H1 (cell line): ENCODE data around the gene ZMYM3. TPM values are rescaled to one million over a fixed set of nuclear protein-coding genes. Genes with fewer than 3 reads are reported as not detected.

Experiments used
- CTCF ChIA-PET: fragments of 300-600 bp; sonication (Branson Sonifier 250); formaldehyde crosslinking; loops from one replicate; lab custom pipeline; 2021; ENCODE audit not compliant: partially characterized antibody; lab: Charles Lee
- POLR2A ChIA-PET: fragments of 300-600 bp; sonication (Branson Sonifier 250); formaldehyde crosslinking; loops from one replicate; lab custom pipeline; 2021; ENCODE audit warnings: inconsistent platforms; ENCODE audit not compliant: partially characterized antibody; lab: Charles Lee
- DNase-seq, 2 experiments: peaks; one replicate each; pipeline versions ENCODE4 v3.0.0 to v3.0.0-alpha.2; 2010 to 2022; ENCODE audit warnings: low spot score in 2 of 2, low read depth in 1 of 2, mixed read lengths in 1 of 2
- FAIRE-seq: peaks from 2 replicates; lab custom pipeline; 2011; peaks lifted over from hg19 to GRCh38; lab: Jason Lieb, UNC
- H2AFZ ChIP-seq: 2 replicates; pipeline ENCODE4 v1.8.1; 2012; ENCODE audit warnings: low read length, inconsistent platforms
- H2AK5ac ChIP-seq: 2 replicates; pipeline ENCODE4 v1.6.1; 2013; ENCODE audit warnings: low read depth, low read length
- H2BK120ac ChIP-seq: replicated peaks from 2 replicates; pipeline ENCODE3; 2013; ENCODE audit warnings: low read depth, low read length, inconsistent platforms
- H2BK12ac ChIP-seq: 2 replicates; pipeline ENCODE4 v1.6.1; 2013; ENCODE audit warnings: low read depth, low read length
- H2BK15ac ChIP-seq: 2 replicates; pipeline ENCODE4 v1.6.1; 2013; ENCODE audit warnings: low read length
- H2BK20ac ChIP-seq: 2 replicates; pipeline ENCODE4 v1.6.1; 2013; ENCODE audit warnings: low read length
- H2BK5ac ChIP-seq: 2 replicates; pipeline ENCODE4 v1.6.1; 2013; ENCODE audit warnings: low read depth, low read length
- H3K14ac ChIP-seq: 2 replicates; pipeline ENCODE4 v1.6.1; 2013; ENCODE audit warnings: inconsistent platforms; ENCODE audit not compliant: insufficient read length
- H3K18ac ChIP-seq: 2 replicates; pipeline ENCODE4 v1.6.1; 2013; ENCODE audit warnings: low read length; ENCODE audit errors: extremely low read depth
- H3K23ac ChIP-seq: 2 replicates; pipeline ENCODE4 v1.6.1; 2013; ENCODE audit warnings: inconsistent platforms; ENCODE audit not compliant: insufficient read length
- H3K23me2 ChIP-seq: 2 replicates; pipeline ENCODE4 v1.6.1; 2013; ENCODE audit warnings: low read depth, low read length
- H3K27ac ChIP-seq: 2 replicates; pipeline ENCODE4 v1.6.1; 2011; ENCODE audit warnings: low read depth, low read length, inconsistent platforms
- H3K27me3 ChIP-seq, 4 experiments: replicated peaks in 1 of 4; 1 replicate in 1 of 4; 2 replicates in 3 of 4; pipeline versions ENCODE4 v1.6.1 to v1.8.1; 2011 to 2013; ENCODE audit warnings: low read length in 3 of 4, mild to moderate bottlenecking in 3 of 4, inconsistent platforms in 2 of 4, mixed read lengths in 2 of 4, moderate library complexity in 1 of 4; ENCODE audit not compliant: control insufficient read depth in 3 of 4, insufficient read depth in 3 of 4; ENCODE audit errors: extremely low read depth in 1 of 4
- H3K36me3 ChIP-seq, 4 experiments: 2 replicates each; pipeline versions ENCODE4 v1.6.1 to v1.8.1; 2011 to 2013; ENCODE audit warnings: mild to moderate bottlenecking in 4 of 4, low read length in 3 of 4, moderate library complexity in 2 of 4, control low read depth in 1 of 4, inconsistent platforms in 1 of 4; ENCODE audit not compliant: insufficient read depth in 4 of 4, control insufficient read depth in 2 of 4
- H3K4ac ChIP-seq: replicated peaks from 2 replicates; pipeline ENCODE3; 2013; ENCODE audit warnings: low read length, low read depth, mixed read lengths, inconsistent platforms; ENCODE audit not compliant: insufficient read length
- H3K4me1 ChIP-seq, 4 experiments: replicated peaks in 1 of 4; 1 replicate in 1 of 4; 2 replicates in 3 of 4; pipeline versions ENCODE4 v1.6.1 to v1.8.1; 2011 to 2013; ENCODE audit warnings: low read length in 3 of 4, inconsistent platforms in 2 of 4, mixed read lengths in 1 of 4; ENCODE audit not compliant: insufficient read depth in 4 of 4, control insufficient read depth in 3 of 4
- H3K4me2 ChIP-seq, 2 experiments: 2 replicates each; pipeline versions ENCODE4 v1.6.1 to v1.8.1; 2011 to 2013; ENCODE audit warnings: low read depth in 2 of 2, low read length in 2 of 2, control low read depth in 1 of 2, inconsistent platforms in 1 of 2, mild to moderate bottlenecking in 1 of 2; ENCODE audit not compliant: insufficient read depth in 1 of 2
- H3K4me3 ChIP-seq, 4 experiments: fragments of 200-600, 300-600 bp in 1 of 4; sonication (generic), shearing (Covaris generic), sonication (Bioruptor Twin) in 1 of 4; 2 replicates each; pipeline versions ENCODE4 v1.5.1 to v1.8.1; 2011 to 2016; ENCODE audit warnings: low read length in 4 of 4, low read depth in 3 of 4, control low read depth in 2 of 4, inconsistent platforms in 2 of 4, mild to moderate bottlenecking in 2 of 4, mixed read lengths in 1 of 4, moderate library complexity in 1 of 4; ENCODE audit not compliant: insufficient read depth in 2 of 4; ENCODE audit errors: extremely low read depth in 1 of 4
- H3K56ac ChIP-seq: replicated peaks from 2 replicates; pipeline ENCODE3; 2013; ENCODE audit warnings: low read depth, mild to moderate bottlenecking, mixed read lengths, low read length, inconsistent platforms; ENCODE audit not compliant: insufficient read length
- H3K79me1 ChIP-seq: 2 replicates; pipeline ENCODE4 v1.6.1; 2013; ENCODE audit warnings: low read depth, low read length, control low read depth
- H3K79me2 ChIP-seq, 2 experiments: 2 replicates each; pipeline versions ENCODE4 v1.6.1 to v1.8.1; 2012 to 2013; ENCODE audit warnings: low read length in 2 of 2, mild to moderate bottlenecking in 2 of 2, inconsistent platforms in 1 of 2; ENCODE audit not compliant: insufficient read depth in 2 of 2, control insufficient read depth in 1 of 2
- H3K9ac ChIP-seq, 4 experiments: replicated peaks in 1 of 4; 1 replicate in 1 of 4; 2 replicates in 3 of 4; pipeline versions ENCODE4 v1.6.1 to v1.8.1; 2011 to 2013; ENCODE audit warnings: low read depth in 3 of 4, low read length in 3 of 4, control low read depth in 2 of 4, mild to moderate bottlenecking in 2 of 4, moderate library complexity in 2 of 4, inconsistent platforms in 1 of 4; ENCODE audit errors: extremely low read depth in 1 of 4
- H3K9me3 ChIP-seq, 2 experiments: 2 replicates each; pipeline versions ENCODE4 v1.6.1 to v1.8.1; 2012 to 2013; ENCODE audit warnings: mild to moderate bottlenecking in 2 of 2, moderate library complexity in 2 of 2, control low read depth in 1 of 2, inconsistent platforms in 1 of 2, low read depth in 1 of 2, low read length in 1 of 2, mixed read lengths in 1 of 2; ENCODE audit not compliant: insufficient read depth in 2 of 2
- H4K20me1 ChIP-seq, 2 experiments: replicated peaks in 1 of 2; 2 replicates each; pipeline versions ENCODE3 to v1.8.1; 2011 to 2013; ENCODE audit warnings: inconsistent platforms in 2 of 2, low read length in 2 of 2, mild to moderate bottlenecking in 1 of 2; ENCODE audit not compliant: insufficient read depth in 2 of 2, control insufficient read depth in 1 of 2
- H4K5ac ChIP-seq: 2 replicates; pipeline ENCODE4 v1.6.1; 2013; ENCODE audit warnings: low read length, low read depth, mixed read lengths, inconsistent platforms; ENCODE audit not compliant: insufficient read length
- H4K8ac ChIP-seq: 2 replicates; pipeline ENCODE4 v1.8.0; 2013; ENCODE audit warnings: mild to moderate bottlenecking, moderate library complexity, low read length, inconsistent platforms; ENCODE audit not compliant: insufficient read depth; ENCODE audit errors: extremely low read depth
- H4K91ac ChIP-seq: replicated peaks from 2 replicates; pipeline ENCODE3; 2013; ENCODE audit warnings: low read length, mixed read lengths, inconsistent platforms; ENCODE audit not compliant: insufficient read length
- RXRA ChIP-seq: IDR thresholded peaks from 2 replicates; pipeline ENCODE4 v1.6.1; 2011; ENCODE audit warnings: low read depth, mild to moderate bottlenecking, low read length, moderate library complexity; ENCODE audit not compliant: insufficient read depth
- WGBS, 2 experiments: shearing (Covaris generic) in 1 of 2; methylation state at CpG; one replicate each; pipeline versions ENCODE4 v1.1.6 to v1.1.7; 2013 to 2015; ENCODE audit warnings: low lambda C conversion rate in 2 of 2, mixed read lengths in 2 of 2, inconsistent platforms in 1 of 2, low coverage in 1 of 2, missing lambda C conversion rate in 1 of 2; ENCODE audit not compliant: insufficient replicate concordance in 2 of 2, insufficient coverage in 1 of 2, insufficient read length in 1 of 2; ENCODE audit errors: extremely low coverage in 1 of 2, missing lambda C conversion rate in 1 of 2; 5-methylcytosine and 5-hydroxymethylcytosine counted together
- polyA plus RNA-seq, 7 experiments: library from polyadenylated mRNA; depleted of rRNA in 3 of 7; stranded (reverse) in 5 of 7; unstranded in 2 of 7; fragments of >200 nt in 5 of 7; fragments of 200-250 nt in 2 of 7; gene quantifications; 1 replicate in 5 of 7; 2 replicates in 1 of 7; 4 replicates in 1 of 7; pipeline versions ENCODE4 v1.2.1 to v1.2.3, GENCODE V29; 2011 to 2013; ENCODE audit warnings: missing spikeins in 2 of 7, mixed read lengths in 2 of 7
- total RNA-seq: library from RNA; stranded (reverse); fragmentation: NEBNext Ultra II Directional; extraction: Animal tissue kit (Norgen Biotek cat#: 25700); gene quantifications from 2 replicates; pipeline ENCODE4 v1.2.1, GENCODE V29; 2021

Gene ZMYM3
- total and polyA plus RNA-seq, 2 of the 8 experiments (the other 6 are each of a cell fraction or from before 2014, with no cell fraction given): 56.7 to 82.0 TPM

- H2AK5ac ChIP-seq: 0 out of 2 replicates have a peak overlapping the region, but pooled peaks have one; percentile 24
- H4K5ac ChIP-seq: no peak overlapping the region
- no peaks in the 10 kb centered on the region for H3K79me2 ChIP-seq
- H3K4me2 ChIP-seq: no peak overlapping the region
- no peak overlapping the region; the same call in 1 of the 2 replicates for H3K18ac ChIP-seq
- no peak overlapping the region for H2BK15ac ChIP-seq
- H3K27ac ChIP-seq: no peak overlapping the region
- no peak overlapping the region for H2BK5ac ChIP-seq
- FAIRE-seq (no peak), DNase-seq (no peak)
- no peak overlapping the region for H2BK120ac ChIP-seq
- WGBS, 2 experiments: 75% methylated on average over 2 of the region's 2 CpGs; no CpG with 5 or more reads in 1 of the 2 experiments
- H4K20me1 ChIP-seq: no peaks in the 10 kb centered on the region
- H3K4me1 ChIP-seq: peaks cover 3 to 8% (median 6%) of the 10 kb centered on the region in 4 experiments
- CTCF ChIA-PET: no interaction called here
- no peak overlapping the region for H3K4ac ChIP-seq
- H3K27me3 ChIP-seq: no peaks in the 10 kb centered on the region
- no peaks in the 10 kb centered on the region for H3K9me3 ChIP-seq
- no peak overlapping the region for H4K8ac ChIP-seq
- no peak overlapping the region for H3K56ac ChIP-seq
- peak overlapping the region; percentile 32; the same call in 1 of the 2 replicates for H2AFZ ChIP-seq
- POLR2A ChIA-PET: interaction anchor here (1.0 to 1.2 kb wide), 2 partner anchors 15 to 157 kb away, joined by 3 read pairs; no protein-coding TSS in a partner anchor
- no peak overlapping the region for H3K9ac ChIP-seq
- no peak overlapping the region for H3K23ac ChIP-seq
- H4K91ac ChIP-seq: no peak overlapping the region
- no peaks in the 10 kb centered on the region for H3K36me3 ChIP-seq
- no peak overlapping the region for H2BK20ac ChIP-seq
- 0 out of 2 replicates have a peak overlapping the region, but pooled peaks have one; percentile 39 for H2BK12ac ChIP-seq
- H3K4me3 ChIP-seq: no peak overlapping the region
- no peaks in the 10 kb centered on the region for H3K79me1 ChIP-seq
- H3K14ac ChIP-seq: no peak overlapping the region
- no peaks in the 10 kb centered on the region for H3K23me2 ChIP-seq
- no peak for TF ChIP-seq RXRA
These were observed 28.9 kb downstream of the ZMYM3 start for GRCh38 chrX:71225009-71225408.
